HepG2 (cell line): ENCODE measurements around the gene TRMT1. TPM values are rescaled to one million over a fixed set of nuclear protein-coding genes. Genes with fewer than 3 reads are reported as not detected.

ENCODE experiments used
- ARID2 ChIP-seq: sonication (generic); formaldehyde crosslinking; IDR thresholded peaks from 2 replicates; pipeline ENCODE4 v1.8.1; 2022; ENCODE audit warnings: mild to moderate bottlenecking, missing genetic modification reagents, borderline replicate concordance
- BRD4 ChIP-seq: sonication (generic); formaldehyde crosslinking; IDR thresholded peaks from 2 replicates; pipeline ENCODE4 v1.4.0; 2020; ENCODE audit warnings: missing genetic modification reagents
- CCDC6 ChIP-seq: sonication (generic); formaldehyde crosslinking; IDR thresholded peaks from 2 replicates; pipeline ENCODE4 v1.8.1; 2022; ENCODE audit warnings: mild to moderate bottlenecking, missing genetic modification reagents, moderate library complexity
- CHD2 ChIP-seq: IDR thresholded peaks from 2 replicates; pipeline ENCODE4 v1.6.1; 2011; ENCODE audit warnings: low read depth, low read length, improper control_type of control experiment
- ELF4 ChIP-seq: sonication (generic); formaldehyde crosslinking; IDR thresholded peaks from 2 replicates; pipeline ENCODE4 v1.5.0; 2020; ENCODE audit warnings: missing genetic modification reagents, mild to moderate bottlenecking, moderate library complexity, borderline replicate concordance
- HOXA3 ChIP-seq: sonication (generic); formaldehyde crosslinking; IDR thresholded peaks from 2 replicates; pipeline ENCODE4 v1.5.0; 2020; ENCODE audit warnings: missing genetic modification reagents
- PHB2 ChIP-seq: fragments of 450-650 bp; IDR thresholded peaks from 2 replicates; pipeline ENCODE4 v1.6.1; 2018; ENCODE audit not compliant: partially characterized antibody
- RARA ChIP-seq: IDR thresholded peaks from 2 replicates; pipeline ENCODE4 v1.6.1; 2016; ENCODE audit warnings: missing genetic modification reagents, missing compliant biosample characterization
- RELA ChIP-seq: sonication (generic); formaldehyde crosslinking; IDR thresholded peaks from 2 replicates; pipeline ENCODE4 v1.4.0; 2020; ENCODE audit warnings: missing genetic modification reagents
- SOX6 ChIP-seq, 2 experiments: fragments of 450-650 bp in 1 of 2; sonication (generic) in 1 of 2; formaldehyde crosslinking in 1 of 2; IDR thresholded peaks; 2 replicates each; pipeline versions ENCODE4 v1.4.0 to v1.6.1; 2017 to 2020; ENCODE audit warnings: antibody characterized with exemption in 1 of 2, mild to moderate bottlenecking in 1 of 2, missing genetic modification reagents in 1 of 2
- SP2 ChIP-seq: sonication (generic); formaldehyde crosslinking; IDR thresholded peaks from 2 replicates; pipeline ENCODE4 v1.5.1; 2020; ENCODE audit warnings: mild to moderate bottlenecking, missing genetic modification reagents
- TBX2 ChIP-seq: sonication (generic); formaldehyde crosslinking; IDR thresholded peaks from 2 replicates; pipeline ENCODE4 v1.5.0; 2020; ENCODE audit warnings: missing genetic modification reagents, mild to moderate bottlenecking, borderline replicate concordance
- TCF7 ChIP-seq: sonication (generic); IDR thresholded peaks from 2 replicates; pipeline ENCODE4 v1.6.1; 2016; ENCODE audit warnings: antibody characterized with exemption, low read depth
- THAP11 ChIP-seq: IDR thresholded peaks from 2 replicates; pipeline ENCODE4 v1.6.1; 2016; ENCODE audit warnings: missing biosample characterization, missing genetic modification reagents
- U2AF2 ChIP-seq: fragments of 200-400 bp; formaldehyde crosslinking; IDR thresholded peaks from 2 replicates; pipeline ENCODE4 v1.6.1; 2017; ENCODE audit warnings: low read depth, mild to moderate bottlenecking, low read length
- ZMYM2 ChIP-seq: sonication (generic); formaldehyde crosslinking; IDR thresholded peaks from 2 replicates; pipeline ENCODE4 v1.8.0; 2022; ENCODE audit warnings: mild to moderate bottlenecking, missing genetic modification reagents
- ZNF225 ChIP-seq: sonication (generic); formaldehyde crosslinking; IDR thresholded peaks from 2 replicates; pipeline ENCODE4 v1.4.0; 2020; ENCODE audit warnings: mild to moderate bottlenecking, missing genetic modification reagents
- ZNF24 ChIP-seq: fragments of 450-650 bp; IDR thresholded peaks from 2 replicates; pipeline ENCODE4 v1.6.1; 2017; ENCODE audit warnings: antibody characterized with exemption, mild to moderate bottlenecking
- ZNF274 ChIP-seq: sonication (generic); formaldehyde crosslinking; IDR thresholded peaks from 2 replicates; pipeline ENCODE4 v1.5.1; 2020; ENCODE audit warnings: mild to moderate bottlenecking, missing genetic modification reagents
- ZNF367 ChIP-seq: sonication (generic); formaldehyde crosslinking; IDR thresholded peaks from 2 replicates; pipeline ENCODE4 v1.4.0; 2020; ENCODE audit warnings: missing genetic modification reagents, borderline replicate concordance
- ZNF619 ChIP-seq: sonication (generic); formaldehyde crosslinking; IDR thresholded peaks from 2 replicates; pipeline ENCODE4 v1.4.0; 2020; ENCODE audit warnings: mild to moderate bottlenecking, missing genetic modification reagents
- ZNF766 ChIP-seq: sonication (generic); formaldehyde crosslinking; IDR thresholded peaks from 2 replicates; pipeline ENCODE4 v1.5.0; 2020; ENCODE audit warnings: missing genetic modification reagents, borderline replicate concordance
- ZNF772 ChIP-seq: sonication (generic); formaldehyde crosslinking; IDR thresholded peaks from 2 replicates; pipeline ENCODE4 v1.5.0; 2020; ENCODE audit warnings: mild to moderate bottlenecking, missing genetic modification reagents
- ZNF883 ChIP-seq: sonication (generic); formaldehyde crosslinking; IDR thresholded peaks from 2 replicates; pipeline ENCODE4 v1.5.1; 2020; ENCODE audit warnings: mild to moderate bottlenecking, missing genetic modification reagents; ENCODE audit errors: not compliant biosample characterization
- polyA plus RNA-seq, 8 experiments: library from polyadenylated mRNA; depleted of rRNA in 3 of 8; stranded (reverse) in 7 of 8; unstranded in 1 of 8; fragments of >200 nt; fragmentation: Illumina TruSeq in 4 of 8; extraction: Trizol in 4 of 8; gene quantifications; 2 replicates each; pipeline versions ENCODE4 v1.2.1 to v1.2.3, GENCODE V29; 2011 to 2016; ENCODE audit warnings: low read depth in 4 of 8, missing spikeins in 1 of 8, mixed read lengths in 1 of 8; ENCODE audit not compliant: insufficient read depth in 1 of 8
- total RNA-seq, 5 experiments: library from RNA; depleted of rRNA; stranded (reverse); fragments of >200 nt; fragmentation: Illumina TruSeq; extraction: Trizol; gene quantifications; 2 replicates each; pipeline ENCODE4 v1.2.3, GENCODE V29; 2016; ENCODE audit warnings: low read depth in 1 of 5
- TF ChIP-seq, protein P1 (sequence below): IDR thresholded peaks from 2 replicates; pipeline ENCODE4 v1.6.1; 2016; ENCODE audit warnings: low read depth
- TF ChIP-seq, protein P2 (sequence below): conservative IDR thresholded peaks from 2 replicates; pipeline ENCODE4 v1.6.1; 2018; ENCODE audit warnings: missing genetic modification reagents
- TF ChIP-seq, protein P3 (sequence below): sonication (generic); formaldehyde crosslinking; IDR thresholded peaks from 2 replicates; pipeline ENCODE4 v1.8.1; 2022; ENCODE audit warnings: mild to moderate bottlenecking, missing genetic modification reagents

The TRMT1 gene
- total and polyA plus RNA-seq, 2 of the 13 experiments (the other 11 are each of a cell fraction or from before 2014, with no cell fraction given), result 35.5 to 44.1 TPM

DNA sequence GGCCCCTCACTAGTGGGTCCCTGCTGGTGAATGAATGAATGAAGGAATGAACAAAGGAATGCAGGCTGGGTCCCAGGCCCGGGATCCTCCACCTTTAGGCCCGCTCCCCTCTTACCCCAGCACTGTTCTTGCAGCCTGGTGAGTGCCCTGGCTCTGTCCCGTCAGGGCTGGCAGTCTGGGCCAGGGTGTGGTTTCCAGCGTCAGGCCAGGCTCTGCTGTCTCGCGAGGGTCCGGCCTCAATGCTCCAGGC, 14.2 kb downstream of the TRMT1 start (continued):
- TF ChIP-seq, protein P1, sequence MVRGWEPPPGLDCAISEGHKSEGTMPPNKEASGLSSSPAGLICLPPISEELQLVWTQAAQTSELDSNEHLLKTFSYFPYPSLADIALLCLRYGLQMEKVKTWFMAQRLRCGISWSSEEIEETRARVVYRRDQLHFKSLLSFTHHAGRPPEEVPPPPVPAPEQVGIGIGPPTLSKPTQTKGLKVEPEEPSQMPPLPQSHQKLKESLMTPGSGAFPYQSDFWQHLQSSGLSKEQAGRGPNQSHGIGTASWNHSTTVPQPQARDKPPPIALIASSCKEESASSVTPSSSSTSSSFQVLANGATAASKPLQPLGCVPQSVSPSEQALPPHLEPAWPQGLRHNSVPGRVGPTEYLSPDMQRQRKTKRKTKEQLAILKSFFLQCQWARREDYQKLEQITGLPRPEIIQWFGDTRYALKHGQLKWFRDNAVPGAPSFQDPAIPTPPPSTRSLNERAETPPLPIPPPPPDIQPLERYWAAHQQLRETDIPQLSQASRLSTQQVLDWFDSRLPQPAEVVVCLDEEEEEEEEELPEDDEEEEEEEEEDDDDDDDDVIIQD (CRISPR knock-in tag), result no peak
- 0 out of 2 replicates have a peak, but pooled peaks have one; percentile 40 for TF ChIP-seq ZNF772 (CRISPR knock-in tag)
- no peak; the same call in 1 of the 2 replicates for TF ChIP-seq ZNF619 (CRISPR knock-in tag)
- peak; percentile 91 for TF ChIP-seq ZNF24
- TF ChIP-seq TCF7, result no peak
- TF ChIP-seq, protein P2, sequence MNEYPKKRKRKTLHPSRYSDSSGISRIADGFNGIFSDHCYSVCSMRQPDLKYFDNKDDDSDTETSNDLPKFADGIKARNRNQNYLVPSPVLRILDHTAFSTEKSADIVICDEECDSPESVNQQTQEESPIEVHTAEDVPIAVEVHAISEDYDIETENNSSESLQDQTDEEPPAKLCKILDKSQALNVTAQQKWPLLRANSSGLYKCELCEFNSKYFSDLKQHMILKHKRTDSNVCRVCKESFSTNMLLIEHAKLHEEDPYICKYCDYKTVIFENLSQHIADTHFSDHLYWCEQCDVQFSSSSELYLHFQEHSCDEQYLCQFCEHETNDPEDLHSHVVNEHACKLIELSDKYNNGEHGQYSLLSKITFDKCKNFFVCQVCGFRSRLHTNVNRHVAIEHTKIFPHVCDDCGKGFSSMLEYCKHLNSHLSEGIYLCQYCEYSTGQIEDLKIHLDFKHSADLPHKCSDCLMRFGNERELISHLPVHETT (CRISPR knock-in tag), result no peak
- no peak for TF ChIP-seq ZNF883 (CRISPR knock-in tag)
- TF ChIP-seq PHB2, result no peak
- peak; percentile 91 for TF ChIP-seq CHD2
- TF ChIP-seq BRD4 (CRISPR knock-in tag), result no peak
- TF ChIP-seq ZNF367 (CRISPR knock-in tag), result no peak
- no peak for TF ChIP-seq ZNF766 (CRISPR knock-in tag)
- TF ChIP-seq ARID2 (CRISPR knock-in tag), result 0 out of 2 replicates have a peak, but pooled peaks have one; percentile 45
- no peak; the same call in 1 of the 2 replicates for TF ChIP-seq HOXA3 (CRISPR knock-in tag)
- TF ChIP-seq ZNF225 (CRISPR knock-in tag), result no peak
- TF ChIP-seq RELA (CRISPR knock-in tag), result no peak
- TF ChIP-seq ZNF274 (CRISPR knock-in tag), result no peak
- TF ChIP-seq THAP11 (CRISPR knock-in tag), result 0 out of 2 replicates have a peak, but pooled peaks have one; percentile 11
- TF ChIP-seq TBX2, result peak; percentile 86
- no peak for TF ChIP-seq SOX6 (IDR thresholded peaks at IDR 0.05)
- peak; percentile 30 for TF ChIP-seq SOX6 (CRISPR knock-in tag; IDR thresholded peaks at IDR 0.05)
- TF ChIP-seq ELF4, result no peak
- no peak for TF ChIP-seq RARA (CRISPR knock-in tag)
- 0 out of 2 replicates have a peak, but pooled peaks have one; percentile 21 for TF ChIP-seq ZMYM2
- no peak for TF ChIP-seq CCDC6 (CRISPR knock-in tag)
- TF ChIP-seq U2AF2, result no peak
- no peak for TF ChIP-seq SP2 (CRISPR knock-in tag)
- TF ChIP-seq, protein P3, sequence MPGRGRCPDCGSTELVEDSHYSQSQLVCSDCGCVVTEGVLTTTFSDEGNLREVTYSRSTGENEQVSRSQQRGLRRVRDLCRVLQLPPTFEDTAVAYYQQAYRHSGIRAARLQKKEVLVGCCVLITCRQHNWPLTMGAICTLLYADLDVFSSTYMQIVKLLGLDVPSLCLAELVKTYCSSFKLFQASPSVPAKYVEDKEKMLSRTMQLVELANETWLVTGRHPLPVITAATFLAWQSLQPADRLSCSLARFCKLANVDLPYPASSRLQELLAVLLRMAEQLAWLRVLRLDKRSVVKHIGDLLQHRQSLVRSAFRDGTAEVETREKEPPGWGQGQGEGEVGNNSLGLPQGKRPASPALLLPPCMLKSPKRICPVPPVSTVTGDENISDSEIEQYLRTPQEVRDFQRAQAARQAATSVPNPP (CRISPR knock-in tag), result no peak
